Activated B cell treated with CpG ODN at 0.5 μM for 24 hours (primary cell): ENCODE results near the gene ZNF804B. TPM values are rescaled to one million over a fixed set of nuclear protein-coding genes. Genes with fewer than 3 reads are reported as not detected.

Experiments
- ATAC-seq: fragments of 200-7000 bp; cut with Tn5 transposase; one replicate; pipeline ENCODE4 v1.10.0; 2021; ENCODE audit warnings: low read depth, mild to moderate bottlenecking, moderate library complexity
- CTCF ChIA-PET: fragments of 350-600 bp; sonication (Branson Sonifier 250); formaldehyde crosslinking; loops from one replicate; lab custom pipeline; 2021; ENCODE audit warnings: antibody characterized with exemption; lab: Charles Lee
- POLR2A ChIA-PET: fragments of 350-600 bp; sonication (Branson Sonifier 250); formaldehyde crosslinking; loops from one replicate; lab custom pipeline; 2021; ENCODE audit warnings: antibody characterized with exemption; lab: Charles Lee
- DNase-seq: peaks from one replicate; pipeline ENCODE4 v3.0.0; 2022
- H3K27ac Mint-ChIP-seq: one replicate; pipeline ENCODE4 v1.8.0; 2020; ENCODE audit warnings: mixed read lengths
- H3K27me3 Mint-ChIP-seq: one replicate; pipeline ENCODE4 v1.8.0; 2021; ENCODE audit warnings: mixed read lengths
- H3K36me3 Mint-ChIP-seq: one replicate; pipeline ENCODE4 v1.8.0; 2021; ENCODE audit warnings: low read depth, mixed read lengths
- H3K4me1 Mint-ChIP-seq: one replicate; pipeline ENCODE4 v1.8.0; 2021; ENCODE audit warnings: mixed read lengths
- H3K4me3 Mint-ChIP-seq: one replicate; pipeline ENCODE4 v1.8.0; 2020; ENCODE audit warnings: mild to moderate bottlenecking, mixed read lengths
- H3K9me3 Mint-ChIP-seq: one replicate; pipeline ENCODE4 v1.8.0; 2020; ENCODE audit warnings: mixed read lengths
- CTCF ChIP-seq: fragments of 200-600 bp; IDR thresholded peaks from one replicate; pipeline ENCODE4 v1.8.0; 2022; ENCODE audit warnings: antibody characterized with exemption, mild to moderate bottlenecking
- intact Hi-C: fragments of 100-400 bp; cut with micrococcal nuclease; formaldehyde crosslinking; loops from one replicate; pipeline ENCODE4 v1.15.1; 2024
- total RNA-seq: library from RNA; stranded (reverse); gene quantifications from 2 replicates; pipeline ENCODE4 v1.2.3, GENCODE V29; 2022

ZNF804B gene
- total RNA-seq, 1 donor from 2014 or later: not detected

- TF ChIP-seq CTCF: no peak
- no peak overlapping the region for H3K27ac Mint-ChIP-seq
- DNase-seq (no peak), ATAC-seq (no peak)
- peaks cover 15% of the 10 kb centered on the region for H3K27me3 Mint-ChIP-seq
- ChIA-PET CTCF (no interaction called here), POLR2A (no interaction called here)
- H3K9me3 Mint-ChIP-seq: no peaks in the 10 kb centered on the region
- no peaks in the 10 kb centered on the region for H3K36me3 Mint-ChIP-seq
- H3K4me1 Mint-ChIP-seq: peaks cover 3% of the 10 kb centered on the region
- intact Hi-C loops: no loop called here
- no peak overlapping the region for H3K4me3 Mint-ChIP-seq
Observed at GRCh38 chr7:88757371-88757770, 2.1 kb upstream of the ZNF804B start.

DNA sequence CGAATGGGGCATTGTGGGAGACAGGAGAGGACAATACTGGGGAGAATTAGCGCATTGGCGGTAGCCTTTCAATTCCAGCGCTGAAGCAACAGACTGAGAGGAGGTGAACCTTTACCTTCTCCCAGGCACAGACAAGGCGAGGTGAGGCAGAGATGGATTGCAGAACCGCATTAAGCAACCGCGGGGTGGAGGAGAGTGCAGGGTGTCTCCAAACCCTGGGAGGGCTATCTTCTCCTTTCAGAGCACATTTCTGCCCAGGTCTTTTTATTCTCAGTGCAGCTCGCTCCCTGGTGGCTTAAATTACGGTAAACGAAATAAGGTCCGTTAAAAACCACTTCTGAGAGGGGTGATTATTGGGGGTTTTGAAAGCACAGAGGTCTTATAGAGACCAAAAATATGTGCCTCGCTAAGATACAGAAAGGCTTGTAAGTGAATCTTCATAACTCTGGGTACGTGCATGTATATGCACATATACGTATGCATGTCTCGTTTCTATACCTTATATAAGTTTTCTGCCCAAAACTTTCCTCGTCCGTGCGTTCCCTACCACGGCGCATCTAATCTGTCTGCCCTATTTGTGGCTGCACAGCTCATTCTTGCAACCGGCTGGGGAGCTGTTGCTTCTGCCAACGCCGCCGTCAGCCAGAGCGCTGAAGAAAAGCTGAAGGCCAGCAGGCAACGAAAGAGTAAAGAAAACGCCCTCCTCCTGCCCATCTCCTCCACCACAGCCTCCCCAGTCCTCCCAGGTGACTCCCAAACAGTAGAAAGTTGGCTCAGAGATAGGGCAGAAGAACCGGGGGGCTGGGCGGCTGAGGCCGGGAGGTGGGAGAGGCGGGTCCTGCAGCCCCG is 895 bp upstream of the ZNF804B start:
- Mint-ChIP-seq H3K9me3 (no peaks in the 10 kb centered on the region), H3K4me3 (no peak overlapping the region), H3K27me3 (peaks cover 15% of the 10 kb centered on the region), H3K4me1 (peaks cover 3% of the 10 kb centered on the region), H3K27ac (no peak overlapping the region), H3K36me3 (no peaks in the 10 kb centered on the region)
- TF ChIP-seq CTCF: no peak
- ChIA-PET CTCF (no interaction called here), POLR2A (no interaction called here)
- ATAC-seq (no peak), DNase-seq (no peak)
- intact Hi-C loops: no loop called here

DNA sequence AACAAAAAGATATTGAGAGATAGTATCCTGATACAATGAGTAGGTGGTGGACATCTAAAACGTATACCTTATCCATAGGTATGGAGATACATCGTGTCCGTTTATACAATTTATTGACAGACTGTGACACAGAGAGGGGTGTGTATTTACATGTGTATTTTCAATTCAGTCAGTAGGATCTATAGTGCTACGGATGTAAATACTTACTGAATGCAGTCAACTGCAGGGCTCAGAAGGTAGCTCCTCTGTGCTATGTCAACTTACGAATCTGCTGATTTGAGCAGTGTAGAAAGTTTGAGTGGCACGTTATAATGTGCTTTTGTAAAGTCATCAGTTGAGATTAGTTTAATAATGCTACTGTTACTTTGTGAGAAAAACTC is 626 bp downstream of the ZNF804B start:
- H3K27me3 Mint-ChIP-seq: peaks cover 10% of the 10 kb centered on the region
- H3K27ac Mint-ChIP-seq: no peak overlapping the region
- no peak overlapping the region for H3K4me3 Mint-ChIP-seq
- no peaks in the 10 kb centered on the region for H3K9me3 Mint-ChIP-seq
- ATAC-seq: no peak
- DNase-seq: no peak
- no peak for TF ChIP-seq CTCF
- H3K36me3 Mint-ChIP-seq: no peaks in the 10 kb centered on the region
- ChIA-PET CTCF (no interaction called here), POLR2A (no interaction called here)
- H3K4me1 Mint-ChIP-seq: peaks cover 3% of the 10 kb centered on the region
- intact Hi-C loops: no loop called here

DNA sequence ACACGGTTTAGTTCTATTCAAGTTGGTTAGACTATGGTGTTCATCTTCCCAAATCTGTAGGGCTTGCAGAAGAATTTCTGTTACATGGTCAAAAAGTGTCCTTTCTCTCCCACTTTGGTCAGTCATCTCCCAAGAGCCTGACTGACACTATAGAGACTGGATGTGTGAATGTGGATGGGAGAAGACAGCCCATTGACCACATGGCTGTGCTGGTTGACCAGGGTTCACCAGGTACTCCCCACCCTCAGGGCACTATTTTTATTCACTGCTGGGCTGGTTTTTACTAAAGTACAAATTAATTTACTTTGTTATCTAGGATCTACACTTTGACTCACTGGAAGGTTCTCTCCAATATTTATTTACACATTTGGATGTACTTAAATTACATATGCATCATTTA is 2.3 kb downstream of the ZNF804B start:
- no peak for TF ChIP-seq CTCF
- H3K36me3 Mint-ChIP-seq: no peaks in the 10 kb centered on the region
- intact Hi-C loops: no loop called here
- no peak overlapping the region for H3K27ac Mint-ChIP-seq
- peaks cover 3% of the 10 kb centered on the region for H3K4me1 Mint-ChIP-seq
- H3K4me3 Mint-ChIP-seq: no peak overlapping the region
- POLR2A ChIA-PET: no interaction called here
- no peaks in the 10 kb centered on the region for H3K9me3 Mint-ChIP-seq
- peaks cover 10% of the 10 kb centered on the region for H3K27me3 Mint-ChIP-seq
- CTCF ChIA-PET: no interaction called here
- DNase-seq: no peak
- ATAC-seq: no peak

DNA sequence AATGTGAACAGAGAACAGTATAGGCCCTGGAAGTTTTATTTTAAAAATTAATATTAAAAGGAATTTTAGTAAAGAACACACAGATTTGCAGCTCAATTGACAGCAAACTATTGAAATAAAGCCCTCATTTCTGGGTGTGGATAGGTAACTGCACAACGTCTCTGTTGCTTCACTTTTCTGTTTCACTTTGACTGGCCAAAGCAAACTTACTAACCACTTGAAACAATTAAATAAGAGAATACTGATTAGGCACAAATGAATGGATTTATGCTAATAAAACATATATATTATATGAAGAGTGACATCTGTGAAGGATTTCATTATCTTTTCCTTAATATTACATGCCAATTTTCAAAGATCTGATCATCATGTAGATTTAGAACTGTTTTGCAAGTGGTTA is 11.9 kb downstream of the ZNF804B start:
- POLR2A ChIA-PET: no interaction called here
- ATAC-seq (no peak), DNase-seq (no peak)
- H3K27me3 Mint-ChIP-seq: no peaks in the 10 kb centered on the region
- no peaks in the 10 kb centered on the region for H3K9me3 Mint-ChIP-seq
- TF ChIP-seq CTCF: no peak
- CTCF ChIA-PET: no interaction called here
- no peak overlapping the region for H3K27ac Mint-ChIP-seq
- H3K4me3 Mint-ChIP-seq: no peak overlapping the region
- no peaks in the 10 kb centered on the region for H3K4me1 Mint-ChIP-seq
- intact Hi-C loops: no loop called here
- no peaks in the 10 kb centered on the region for H3K36me3 Mint-ChIP-seq
